Omental fat pad (tissue), 4 donors: ENCODE data around the gene KCNAB1. TPM values are rescaled to one million over a fixed set of nuclear protein-coding genes. Genes with fewer than 3 reads are reported as not detected.

Experiments used
- ATAC-seq: fragments of 150-250 bp; one replicate; pipeline ENCODE4 v1.9.1; 2016; ENCODE audit warnings: mild to moderate bottlenecking, moderate library complexity; ENCODE audit not compliant: low FRiP score
- DNase-seq: peaks from one replicate; pipeline ENCODE4 v3.0.0-alpha.2; 2019; ENCODE audit warnings: low spot score
- CTCF ChIP-seq, 3 donors: fragments of 450-650 bp; IDR thresholded peaks; one replicate each; pipeline ENCODE4 v1.5.1; 2016 to 2017; ENCODE audit warnings: antibody characterized with exemption in 3 of 3, mild to moderate bottlenecking in 3 of 3, moderate library complexity in 2 of 3
- total RNA-seq, 4 donors: library from RNA; depleted of rRNA; stranded (reverse); fragments of >200 nt; gene quantifications; one replicate each; pipeline ENCODE4 v1.1.0, GENCODE V29; 2016

The KCNAB1 gene
- total RNA-seq, 4 donors from 2014 or later: 2.2 to 12.6 (median 5.7) TPM

- DNase-seq (no peak), ATAC-seq (no peak)
- TF ChIP-seq CTCF (IDR thresholded peaks at IDR 0.05): no peak
Measured at GRCh38 chr3:156465194-156465593, 344.8 kb downstream of the KCNAB1 start.

GRCh38 chr3:156469456-156469855 lies 349.1 kb downstream of the KCNAB1 start:
- no peak for ATAC-seq
- no peak for TF ChIP-seq CTCF (IDR thresholded peaks at IDR 0.05)
- DNase-seq: no peak

GRCh38 chr3:156471431-156471830 lies 351.1 kb downstream of the KCNAB1 start:
- DNase-seq: no peak
- ATAC-seq: no peak
- no peak for TF ChIP-seq CTCF (IDR thresholded peaks at IDR 0.05)

- no peak for ATAC-seq
- no peak for TF ChIP-seq CTCF (IDR thresholded peaks at IDR 0.05)
- no peak for DNase-seq
Measured at GRCh38 chr3:156472150-156472549, 351.8 kb downstream of the KCNAB1 start.

- no peak for TF ChIP-seq CTCF (IDR thresholded peaks at IDR 0.05)
- ATAC-seq: no peak
Measured at GRCh38 chr3:156472684-156473083, 352.3 kb downstream of the KCNAB1 start.

GRCh38 chr3:156473341-156473740 lies 353.0 kb downstream of the KCNAB1 start:
- TF ChIP-seq CTCF (IDR thresholded peaks at IDR 0.05): no peak
- no peak for DNase-seq
- ATAC-seq: no peak

More at GRCh38 chr3:156472684-156473083, 352.3 kb downstream of the KCNAB1 start:
- DNase-seq: no peak

GRCh38 chr3:156474560-156475389 lies 354.4 kb downstream of the KCNAB1 start:
- ATAC-seq: no peak
- no peak for TF ChIP-seq CTCF (IDR thresholded peaks at IDR 0.05)
- DNase-seq: no peak
